HUES48 (cell line): ENCODE data around the gene FMR1NB.

ENCODE experiments used
- H3K27ac ChIP-seq: one replicate; pipeline ENCODE4 v1.7.0; 2013; ENCODE audit warnings: low read depth, low read length, inconsistent platforms
- H3K27me3 ChIP-seq: 2 replicates; pipeline ENCODE4 v1.6.1; 2013; ENCODE audit warnings: mild to moderate bottlenecking, low read length; ENCODE audit not compliant: control insufficient read depth, insufficient read depth
- H3K36me3 ChIP-seq: 2 replicates; pipeline ENCODE4 v1.6.1; 2013; ENCODE audit warnings: low read length; ENCODE audit not compliant: control insufficient read depth, insufficient read depth
- H3K4me1 ChIP-seq: 2 replicates; pipeline ENCODE4 v1.6.1; 2013; ENCODE audit warnings: mild to moderate bottlenecking, low read length; ENCODE audit not compliant: control insufficient read depth, insufficient read depth
- H3K4me3 ChIP-seq: 2 replicates; pipeline ENCODE4 v1.5.1; 2013; ENCODE audit warnings: mild to moderate bottlenecking, low read depth, low read length
- H3K9ac ChIP-seq: 2 replicates; pipeline ENCODE4 v1.6.1; 2013; ENCODE audit warnings: mild to moderate bottlenecking, low read depth, low read length, moderate library complexity
- H3K9me3 ChIP-seq: 2 replicates; pipeline ENCODE4 v1.6.1; 2013; ENCODE audit warnings: low read length; ENCODE audit not compliant: control insufficient read depth, insufficient read depth

The FMR1NB gene

DNA sequence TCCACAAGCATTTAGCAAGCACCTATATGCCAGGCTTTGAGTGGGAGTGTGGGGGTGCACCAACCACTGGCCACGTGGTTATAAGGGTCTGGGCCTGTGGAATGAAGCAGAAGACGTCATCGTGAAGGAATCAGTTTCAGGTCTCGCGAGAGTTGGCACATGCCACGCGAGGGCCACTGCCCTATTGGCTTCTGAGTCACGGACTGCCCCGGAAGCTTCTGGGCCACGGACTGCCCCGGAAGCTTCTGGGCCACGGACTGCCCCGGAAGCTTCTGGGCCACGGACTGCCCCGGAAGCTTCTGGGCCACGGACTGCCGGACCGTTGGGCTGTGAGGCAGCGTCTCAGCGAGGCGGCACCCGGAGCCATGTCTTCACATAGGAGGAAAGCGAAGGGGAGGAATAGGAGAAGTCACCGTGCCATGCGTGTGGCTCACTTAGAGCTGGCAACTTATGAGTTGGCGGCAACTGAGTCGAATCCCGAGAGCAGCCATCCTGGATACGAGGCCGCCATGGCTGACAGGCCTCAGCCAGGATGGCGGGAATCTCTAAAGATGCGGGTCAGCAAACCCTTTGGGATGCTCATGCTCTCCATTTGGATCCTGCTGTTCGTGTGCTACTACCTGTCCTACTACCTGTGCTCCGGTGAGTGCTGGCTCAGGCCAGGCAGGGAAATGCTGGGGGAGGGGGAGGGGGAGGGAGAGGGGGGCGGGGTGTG is at the start of gene FMR1NB:
Gene FMR1NB (plus strand): TSS at position 300 of the 715 bp plus-strand sequence. CDS start 66 bp downstream, at position 366.
- no peaks in the 10 kb centered on the region for H3K36me3 ChIP-seq
- H3K27ac ChIP-seq = no peak within 1 kb of the TSS
- H3K4me1 ChIP-seq = no peaks in the 10 kb centered on the region
- peaks cover 19% of the 10 kb centered on the region for H3K9me3 ChIP-seq
- no peak within 1 kb of the TSS for H3K9ac ChIP-seq
- no peak within 1 kb of the TSS for H3K4me3 ChIP-seq
- H3K27me3 ChIP-seq = no peaks in the 10 kb centered on the region

- H3K9me3 ChIP-seq = peaks cover 15% of the 10 kb centered on the region
- H3K27ac ChIP-seq = no peak overlapping the region
- H3K4me3 ChIP-seq = no peak overlapping the region
- peaks cover 80% of the 10 kb centered on the region for H3K36me3 ChIP-seq
- no peaks in the 10 kb centered on the region for H3K27me3 ChIP-seq
- H3K9ac ChIP-seq = no peak overlapping the region
- H3K4me1 ChIP-seq = no peaks in the 10 kb centered on the region
These were observed 47.3 kb upstream of the FMR1NB start for GRCh38 chrX:147933815-147934214.

GRCh38 chrX:147935156-147935758 is 45.9 kb upstream of the FMR1NB start:
- no peak overlapping the region for H3K27ac ChIP-seq
- H3K36me3 ChIP-seq = peaks cover 76% of the 10 kb centered on the region

GRCh38 chrX:147945286-147945685 is 35.9 kb upstream of the FMR1NB start:
- Histone ChIP-seq H3K9me3 (peaks cover 19% of the 10 kb centered on the region), H3K4me3 (no peak overlapping the region), H3K36me3 (peaks cover 78% of the 10 kb centered on the region), H3K4me1 (no peaks in the 10 kb centered on the region), H3K27me3 (no peaks in the 10 kb centered on the region), H3K27ac (no peak overlapping the region), H3K9ac (no peak overlapping the region)

More at GRCh38 chrX:147935156-147935758, 45.9 kb upstream of the FMR1NB start:
- Histone ChIP-seq H3K4me3 (no peak overlapping the region), H3K4me1 (no peaks in the 10 kb centered on the region), H3K27me3 (no peaks in the 10 kb centered on the region), H3K9ac (no peak overlapping the region), H3K9me3 (peaks cover 10% of the 10 kb centered on the region)

GRCh38 chrX:147948531-147948930 is 32.6 kb upstream of the FMR1NB start:
- peaks cover 19% of the 10 kb centered on the region for H3K9me3 ChIP-seq
- H3K27me3 ChIP-seq = no peaks in the 10 kb centered on the region
- no peaks in the 10 kb centered on the region for H3K4me1 ChIP-seq
- H3K4me3 ChIP-seq = no peak overlapping the region
- H3K27ac ChIP-seq = no peak overlapping the region
- peaks cover 46% of the 10 kb centered on the region for H3K36me3 ChIP-seq
- no peak overlapping the region for H3K9ac ChIP-seq

GRCh38 chrX:147950352-147950751 is 30.8 kb upstream of the FMR1NB start:
- Histone ChIP-seq H3K4me1 (no peaks in the 10 kb centered on the region), H3K4me3 (no peak overlapping the region), H3K9ac (no peak overlapping the region), H3K9me3 (peaks cover 22% of the 10 kb centered on the region), H3K27ac (no peak overlapping the region), H3K27me3 (no peaks in the 10 kb centered on the region), H3K36me3 (peaks cover 30% of the 10 kb centered on the region)

- Histone ChIP-seq H3K4me1 (no peaks in the 10 kb centered on the region), H3K27me3 (no peaks in the 10 kb centered on the region), H3K36me3 (peaks cover 6% of the 10 kb centered on the region), H3K9me3 (peaks cover 29% of the 10 kb centered on the region), H3K27ac (no peak overlapping the region), H3K9ac (no peak overlapping the region), H3K4me3 (no peak overlapping the region)
These were observed 27.2 kb upstream of the FMR1NB start for GRCh38 chrX:147953976-147954375.

- H3K4me3 ChIP-seq = no peak overlapping the region
- H3K9me3 ChIP-seq = peaks cover 37% of the 10 kb centered on the region
- no peak overlapping the region for H3K9ac ChIP-seq
- no peaks in the 10 kb centered on the region for H3K36me3 ChIP-seq
- no peaks in the 10 kb centered on the region for H3K27me3 ChIP-seq
- no peak overlapping the region for H3K27ac ChIP-seq
- H3K4me1 ChIP-seq = no peaks in the 10 kb centered on the region
These were observed 23.8 kb upstream of the FMR1NB start for GRCh38 chrX:147957291-147957690.

GRCh38 chrX:147958291-147958690 is 22.8 kb upstream of the FMR1NB start:
- no peak overlapping the region for H3K27ac ChIP-seq
- no peak overlapping the region for H3K4me3 ChIP-seq

DNA sequence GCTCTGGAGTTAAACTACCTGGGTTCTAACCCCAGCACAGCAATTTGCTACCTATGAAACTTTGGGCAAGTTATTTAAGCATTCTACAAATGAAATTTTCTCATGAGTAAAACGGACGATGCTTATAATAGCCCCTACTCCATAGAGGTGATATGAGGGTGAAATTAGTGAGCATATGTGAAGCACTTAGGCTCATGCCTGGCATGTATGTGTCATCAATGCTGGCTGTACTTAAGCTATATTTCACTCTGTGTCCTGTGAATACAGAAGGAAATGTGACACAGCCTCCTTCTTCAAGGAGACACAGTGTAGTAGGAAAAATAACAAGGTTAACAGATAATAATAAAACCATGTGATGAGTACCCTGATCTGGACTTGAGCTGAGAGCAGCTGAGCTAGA is 20.4 kb upstream of the FMR1NB start:
- Histone ChIP-seq H3K4me3 (no peak overlapping the region), H3K4me1 (no peaks in the 10 kb centered on the region), H3K9ac (no peak overlapping the region), H3K9me3 (peaks cover 34% of the 10 kb centered on the region; the same call in 1 of the 2 replicates), H3K27ac (no peak overlapping the region), H3K27me3 (no peaks in the 10 kb centered on the region), H3K36me3 (no peaks in the 10 kb centered on the region)

More at GRCh38 chrX:147958291-147958690, 22.8 kb upstream of the FMR1NB start:
- no peaks in the 10 kb centered on the region for H3K27me3 ChIP-seq
- no peak overlapping the region for H3K9ac ChIP-seq
- H3K4me1 ChIP-seq = no peaks in the 10 kb centered on the region
- peaks cover 34% of the 10 kb centered on the region for H3K9me3 ChIP-seq
- no peaks in the 10 kb centered on the region for H3K36me3 ChIP-seq

- Histone ChIP-seq H3K27ac (no peak overlapping the region), H3K4me3 (no peak overlapping the region), H3K9ac (no peak overlapping the region), H3K9me3 (peaks cover 38% of the 10 kb centered on the region), H3K36me3 (no peaks in the 10 kb centered on the region), H3K4me1 (no peaks in the 10 kb centered on the region), H3K27me3 (no peaks in the 10 kb centered on the region)
These were observed 18.7 kb upstream of the FMR1NB start for GRCh38 chrX:147962476-147962875.
